ENCODE data around the gene GABRQ. TPM values are rescaled to one million over a fixed set of nuclear protein-coding genes. Genes with fewer than 3 reads are reported as not detected.
"Not testable (repeated sequence)": the region's sequence is repeated elsewhere in the genome, so short reads cannot be mapped to it uniquely, and the experiment has no call there.

Gene GABRQ
- total RNA-seq, 1 experiment from 2014 or later: under 0.01 TPM

DNA sequence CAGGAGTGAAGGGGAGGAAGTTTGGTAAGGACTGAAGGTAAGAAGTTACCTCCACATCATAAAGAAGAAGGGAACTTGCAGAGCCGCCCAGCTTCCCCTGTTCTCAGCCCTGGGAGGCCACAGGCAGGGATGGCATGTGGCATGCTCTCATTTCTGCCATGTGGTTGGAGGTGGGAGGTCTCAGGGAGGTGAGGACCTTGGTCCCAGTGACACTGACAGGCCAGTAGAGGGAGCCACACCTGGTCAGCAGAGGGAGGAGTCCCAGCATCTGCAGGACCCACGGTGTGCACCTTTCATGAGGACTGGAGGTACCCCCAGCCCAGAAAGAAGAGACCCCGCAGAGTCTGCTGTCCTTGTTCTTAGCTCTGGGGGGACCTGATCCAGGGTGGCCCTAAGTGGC, 43.3 kb downstream of the GABRQ start:
- CTCF ChIA-PET; H3K4me2 ChIP-seq (ENCODE audit: low read length); BruUV-seq (replicated peaks): not testable (repeated sequence)

DNA sequence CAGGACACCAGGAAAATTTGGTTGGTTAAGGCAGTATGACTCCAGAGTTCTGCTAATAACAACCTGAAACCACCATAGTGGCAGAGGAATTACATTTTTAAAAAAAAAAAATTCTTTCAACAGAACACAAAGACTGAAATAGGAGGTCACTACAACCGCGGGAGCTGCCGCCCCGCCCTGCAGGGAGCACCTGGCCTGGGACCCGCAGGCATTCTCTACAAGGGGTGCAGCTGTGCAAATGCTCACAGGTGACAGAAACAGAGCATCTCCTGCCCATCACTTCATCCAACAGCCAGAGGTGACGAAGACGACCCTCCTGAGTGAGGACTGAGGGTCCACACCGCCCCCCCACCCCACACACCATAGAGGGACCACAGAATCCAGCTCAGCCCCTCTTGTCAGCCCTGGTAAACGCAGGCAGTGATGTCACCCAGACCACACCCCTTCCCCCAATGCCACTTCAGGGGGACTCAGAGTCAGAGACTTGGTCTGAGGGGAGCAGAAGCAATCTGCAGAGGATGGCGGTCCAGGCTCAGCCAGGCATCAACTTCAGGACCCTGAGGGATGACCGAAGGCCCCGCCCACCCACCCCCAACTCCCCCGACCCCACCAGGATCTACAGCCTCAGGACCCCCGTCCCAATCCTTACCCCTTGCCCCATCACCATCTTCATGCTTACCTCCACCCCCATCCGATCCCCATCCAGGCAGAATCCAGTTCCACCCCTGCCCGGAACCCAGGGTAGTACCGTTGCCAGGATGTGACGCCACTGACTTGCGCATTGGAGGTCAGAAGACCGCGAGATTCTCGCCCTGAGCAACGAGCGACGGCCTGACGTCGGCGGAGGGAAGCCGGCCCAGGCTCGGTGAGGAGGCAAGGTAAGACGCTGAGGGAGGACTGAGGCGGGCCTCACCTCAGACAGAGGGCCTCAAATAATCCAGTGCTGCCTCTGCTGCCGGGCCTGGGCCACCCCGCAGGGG, 60.5 kb downstream of the GABRQ start, which contains the start of gene MAGEA3:
TSS of gene MAGEA3 (plus strand) at position 843 of the 980 bp plus-strand sequence. CDS start 2,039 bp downstream, outside the sequence.
- not testable (repeated sequence) for ATAC-seq

More for the DNA sequence above, 43.3 kb downstream of the GABRQ start:
- H3K4me1 ChIP-seq (ENCODE audit: insufficient read depth, low read length); H3K27me3 ChIP-seq (ENCODE audit: low read length); H3K9ac ChIP-seq (ENCODE audit: low read length); intact Hi-C loops (cut with micrococcal nuclease); H4K20me1 ChIP-seq (ENCODE audit: low read length); POLR2A ChIA-PET (ENCODE audit: unreplicated experiment); H3K79me2 ChIP-seq (ENCODE audit: low read length); H2AFZ ChIP-seq (ENCODE audit: low read length); DNase-seq; H3K9me3 ChIP-seq (ENCODE audit: low read length); H3K9me2 ChIP-seq (replicated peaks; ENCODE audit: low read length); H3F3A ChIP-seq (ENCODE audit: low read length, unreplicated experiment); H3K27ac ChIP-seq (ENCODE audit: low read length); H3K4me3 ChIP-seq (ENCODE audit: low read length); H3K36me3 ChIP-seq (ENCODE audit: low read depth, low read length): not testable (repeated sequence)
- ATAC-seq: peak; percentile 50; the same call in 1 of the 2 replicates

DNA sequence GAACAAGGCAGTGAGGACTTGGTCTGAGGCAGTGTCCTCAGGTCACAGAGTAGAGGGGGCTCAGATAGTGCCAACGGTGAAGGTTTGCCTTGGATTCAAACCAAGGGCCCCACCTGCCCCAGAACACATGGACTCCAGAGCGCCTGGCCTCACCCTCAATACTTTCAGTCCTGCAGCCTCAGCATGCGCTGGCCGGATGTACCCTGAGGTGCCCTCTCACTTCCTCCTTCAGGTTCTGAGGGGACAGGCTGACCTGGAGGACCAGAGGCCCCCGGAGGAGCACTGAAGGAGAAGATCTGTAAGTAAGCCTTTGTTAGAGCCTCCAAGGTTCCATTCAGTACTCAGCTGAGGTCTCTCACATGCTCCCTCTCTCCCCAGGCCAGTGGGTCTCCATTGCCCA, 62.7 kb downstream of the GABRQ start:
- H3F3A ChIP-seq (ENCODE audit: low read length, unreplicated experiment); DNase-seq; H3K79me2 ChIP-seq (ENCODE audit: low read length); H4K20me1 ChIP-seq (ENCODE audit: low read length); H3K27ac ChIP-seq (ENCODE audit: low read length); H3K9ac ChIP-seq (ENCODE audit: low read length); H3K4me3 ChIP-seq (ENCODE audit: low read length); H3K9me2 ChIP-seq (replicated peaks; ENCODE audit: low read length); intact Hi-C loops (cut with micrococcal nuclease); CTCF ChIA-PET; H3K36me3 ChIP-seq (ENCODE audit: low read depth, low read length); BruUV-seq (replicated peaks); H3K4me2 ChIP-seq (ENCODE audit: low read length); H3K9me3 ChIP-seq (ENCODE audit: low read length); H3K27me3 ChIP-seq (ENCODE audit: low read length); POLR2A ChIA-PET (ENCODE audit: unreplicated experiment); ATAC-seq; H2AFZ ChIP-seq (ENCODE audit: low read length); H3K4me1 ChIP-seq (ENCODE audit: insufficient read depth, low read length): not testable (repeated sequence)

More for the DNA sequence above, 60.5 kb downstream of the GABRQ start, which contains the start of gene MAGEA3:
- H3K9ac ChIP-seq (ENCODE audit: low read length); BruUV-seq (replicated peaks); H3K4me1 ChIP-seq (ENCODE audit: insufficient read depth, low read length); H3K27me3 ChIP-seq (ENCODE audit: low read length); H3K4me2 ChIP-seq (ENCODE audit: low read length); H3K79me2 ChIP-seq (ENCODE audit: low read length); H3K9me3 ChIP-seq (ENCODE audit: low read length); POLR2A ChIA-PET (ENCODE audit: unreplicated experiment); intact Hi-C loops (cut with micrococcal nuclease); H3K36me3 ChIP-seq (ENCODE audit: low read depth, low read length); H3K9me2 ChIP-seq (replicated peaks; ENCODE audit: low read length); H2AFZ ChIP-seq (ENCODE audit: low read length); H3K4me3 ChIP-seq (ENCODE audit: low read length); H3K27ac ChIP-seq (ENCODE audit: low read length); H4K20me1 ChIP-seq (ENCODE audit: low read length); DNase-seq; CTCF ChIA-PET; H3F3A ChIP-seq (ENCODE audit: low read length, unreplicated experiment): not testable (repeated sequence)

DNA sequence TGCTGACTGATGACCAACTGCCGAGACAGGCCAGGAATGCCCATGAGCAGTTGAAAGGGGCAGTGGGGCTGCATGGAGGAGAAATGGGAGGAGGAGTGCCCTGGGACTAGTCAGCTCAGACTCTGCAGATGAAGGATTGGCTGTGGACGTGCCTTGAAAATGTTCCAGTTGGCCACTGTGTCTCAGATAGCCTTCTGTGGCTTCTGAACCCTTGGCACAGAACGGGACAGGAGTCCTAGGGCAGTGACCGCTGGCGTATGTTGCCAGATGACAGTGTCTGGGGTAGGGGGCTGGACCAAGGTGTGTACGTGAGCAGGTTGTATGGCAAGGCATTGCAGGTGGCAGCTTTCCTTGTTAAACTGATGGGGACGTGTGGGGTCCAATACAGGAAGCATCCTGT, 68.8 kb downstream of the GABRQ start:
- H3K4me1 ChIP-seq (ENCODE audit: insufficient read depth, low read length); H3K4me3 ChIP-seq (ENCODE audit: low read length); H3K9me2 ChIP-seq (replicated peaks; ENCODE audit: low read length); CTCF ChIA-PET; H4K20me1 ChIP-seq (ENCODE audit: low read length); H3K4me2 ChIP-seq (ENCODE audit: low read length); H3K9me3 ChIP-seq (ENCODE audit: low read length); ATAC-seq; H3K9ac ChIP-seq (ENCODE audit: low read length); H2AFZ ChIP-seq (ENCODE audit: low read length); H3K36me3 ChIP-seq (ENCODE audit: low read depth, low read length); H3K27ac ChIP-seq (ENCODE audit: low read length); BruUV-seq (replicated peaks); H3F3A ChIP-seq (ENCODE audit: low read length, unreplicated experiment); H3K27me3 ChIP-seq (ENCODE audit: low read length); H3K79me2 ChIP-seq (ENCODE audit: low read length); POLR2A ChIA-PET (ENCODE audit: unreplicated experiment); intact Hi-C loops (cut with micrococcal nuclease); DNase-seq: not testable (repeated sequence)

Other genes starting within 250 kb of the GABRQ start
- gene GABRA3, start 186.6 kb upstream of the GABRQ start, total RNA-seq (2014; rRNA removed): 0.23 TPM in 1 of 2 replicates, not detected in the other
- gene MAGEA3, start 60.9 kb downstream of the GABRQ start, total RNA-seq (2014; rRNA removed): 2.5 and 3.0 TPM in 2 replicates
- not detected in 2 replicates for gene CSAG2, start 71.4 kb downstream of the GABRQ start, total RNA-seq (2014; rRNA removed)
- gene MAGEA2B, start 76.7 kb downstream of the GABRQ start, total RNA-seq (2014; rRNA removed): not detected in 2 replicates
- not detected in 2 replicates for gene CSAG1, start 95.8 kb downstream of the GABRQ start, total RNA-seq (2014; rRNA removed)
- 0.23 and 0.29 TPM in 2 replicates for gene MAGEA12, start 95.9 kb downstream of the GABRQ start, total RNA-seq (2014; rRNA removed)
- gene MAGEA2, start 115.9 kb downstream of the GABRQ start, total RNA-seq (2014; rRNA removed): not detected in 2 replicates
- gene CSAG3, start 121.3 kb downstream of the GABRQ start, total RNA-seq (2014; rRNA removed): not detected in 2 replicates
- 1.2 and 1.3 TPM in 2 replicates for gene MAGEA6, start 131.8 kb downstream of the GABRQ start, total RNA-seq (2014; rRNA removed)
- gene CETN2, start 192.9 kb downstream of the GABRQ start, total RNA-seq (2014; rRNA removed): 40.9 and 42.9 TPM in 2 replicates
- 32.3 and 33.7 TPM in 2 replicates for gene NSDHL, start 193.2 kb downstream of the GABRQ start, total RNA-seq (2014; rRNA removed)

Measured in PC-3 (cell line).